ENCODE results near the gene WDR17. TPM values are rescaled to one million over a fixed set of nuclear protein-coding genes. Genes with fewer than 3 reads are reported as not detected.

The WDR17 gene
- total and polyA plus RNA-seq, 2 of the 13 experiments (the other 11 are each of a cell fraction or from before 2014, with no cell fraction given) = not detected

DNA sequence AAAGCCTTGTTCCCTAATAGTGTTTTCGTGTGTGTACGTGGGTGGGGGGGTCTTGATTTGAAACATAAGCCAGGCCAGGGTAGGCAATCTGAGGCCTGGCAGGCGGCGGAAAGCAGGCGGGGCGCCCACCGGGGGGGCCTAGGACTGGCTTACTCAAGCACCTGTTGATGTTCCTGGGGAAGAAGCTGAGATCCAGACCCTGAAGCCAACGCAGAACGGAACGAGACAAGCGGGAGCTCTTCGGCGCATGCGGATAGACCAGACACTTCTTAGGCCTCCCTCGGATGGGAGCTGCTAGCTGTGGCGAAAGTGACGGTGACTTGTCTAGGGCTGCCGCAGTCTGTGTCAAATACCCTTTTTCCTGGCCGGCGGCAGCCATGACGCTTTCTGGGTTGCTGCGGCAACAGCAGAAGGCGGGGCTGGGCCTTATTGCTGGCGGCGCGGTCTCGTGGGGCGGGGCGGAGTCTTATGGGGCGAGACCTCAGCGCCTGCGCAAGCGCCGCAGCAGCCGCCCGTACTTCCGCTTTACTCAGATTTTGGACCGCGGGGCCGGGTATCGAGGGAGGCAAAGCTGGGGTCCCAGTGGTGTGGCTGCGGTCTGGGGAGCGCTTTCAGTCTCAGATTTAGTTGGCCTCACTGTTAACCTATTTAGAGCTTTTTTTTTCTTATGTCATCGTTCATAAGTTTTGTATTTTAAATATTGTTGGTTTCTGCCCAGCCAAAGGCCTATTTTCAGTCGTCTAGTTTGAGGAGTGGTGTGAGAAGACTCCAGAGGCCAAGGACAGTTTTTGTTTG lies 129.7 kb downstream of the WDR17 start, which contains the start of gene SPATA4 (continued):
- TF ChIP-seq, protein P1, sequence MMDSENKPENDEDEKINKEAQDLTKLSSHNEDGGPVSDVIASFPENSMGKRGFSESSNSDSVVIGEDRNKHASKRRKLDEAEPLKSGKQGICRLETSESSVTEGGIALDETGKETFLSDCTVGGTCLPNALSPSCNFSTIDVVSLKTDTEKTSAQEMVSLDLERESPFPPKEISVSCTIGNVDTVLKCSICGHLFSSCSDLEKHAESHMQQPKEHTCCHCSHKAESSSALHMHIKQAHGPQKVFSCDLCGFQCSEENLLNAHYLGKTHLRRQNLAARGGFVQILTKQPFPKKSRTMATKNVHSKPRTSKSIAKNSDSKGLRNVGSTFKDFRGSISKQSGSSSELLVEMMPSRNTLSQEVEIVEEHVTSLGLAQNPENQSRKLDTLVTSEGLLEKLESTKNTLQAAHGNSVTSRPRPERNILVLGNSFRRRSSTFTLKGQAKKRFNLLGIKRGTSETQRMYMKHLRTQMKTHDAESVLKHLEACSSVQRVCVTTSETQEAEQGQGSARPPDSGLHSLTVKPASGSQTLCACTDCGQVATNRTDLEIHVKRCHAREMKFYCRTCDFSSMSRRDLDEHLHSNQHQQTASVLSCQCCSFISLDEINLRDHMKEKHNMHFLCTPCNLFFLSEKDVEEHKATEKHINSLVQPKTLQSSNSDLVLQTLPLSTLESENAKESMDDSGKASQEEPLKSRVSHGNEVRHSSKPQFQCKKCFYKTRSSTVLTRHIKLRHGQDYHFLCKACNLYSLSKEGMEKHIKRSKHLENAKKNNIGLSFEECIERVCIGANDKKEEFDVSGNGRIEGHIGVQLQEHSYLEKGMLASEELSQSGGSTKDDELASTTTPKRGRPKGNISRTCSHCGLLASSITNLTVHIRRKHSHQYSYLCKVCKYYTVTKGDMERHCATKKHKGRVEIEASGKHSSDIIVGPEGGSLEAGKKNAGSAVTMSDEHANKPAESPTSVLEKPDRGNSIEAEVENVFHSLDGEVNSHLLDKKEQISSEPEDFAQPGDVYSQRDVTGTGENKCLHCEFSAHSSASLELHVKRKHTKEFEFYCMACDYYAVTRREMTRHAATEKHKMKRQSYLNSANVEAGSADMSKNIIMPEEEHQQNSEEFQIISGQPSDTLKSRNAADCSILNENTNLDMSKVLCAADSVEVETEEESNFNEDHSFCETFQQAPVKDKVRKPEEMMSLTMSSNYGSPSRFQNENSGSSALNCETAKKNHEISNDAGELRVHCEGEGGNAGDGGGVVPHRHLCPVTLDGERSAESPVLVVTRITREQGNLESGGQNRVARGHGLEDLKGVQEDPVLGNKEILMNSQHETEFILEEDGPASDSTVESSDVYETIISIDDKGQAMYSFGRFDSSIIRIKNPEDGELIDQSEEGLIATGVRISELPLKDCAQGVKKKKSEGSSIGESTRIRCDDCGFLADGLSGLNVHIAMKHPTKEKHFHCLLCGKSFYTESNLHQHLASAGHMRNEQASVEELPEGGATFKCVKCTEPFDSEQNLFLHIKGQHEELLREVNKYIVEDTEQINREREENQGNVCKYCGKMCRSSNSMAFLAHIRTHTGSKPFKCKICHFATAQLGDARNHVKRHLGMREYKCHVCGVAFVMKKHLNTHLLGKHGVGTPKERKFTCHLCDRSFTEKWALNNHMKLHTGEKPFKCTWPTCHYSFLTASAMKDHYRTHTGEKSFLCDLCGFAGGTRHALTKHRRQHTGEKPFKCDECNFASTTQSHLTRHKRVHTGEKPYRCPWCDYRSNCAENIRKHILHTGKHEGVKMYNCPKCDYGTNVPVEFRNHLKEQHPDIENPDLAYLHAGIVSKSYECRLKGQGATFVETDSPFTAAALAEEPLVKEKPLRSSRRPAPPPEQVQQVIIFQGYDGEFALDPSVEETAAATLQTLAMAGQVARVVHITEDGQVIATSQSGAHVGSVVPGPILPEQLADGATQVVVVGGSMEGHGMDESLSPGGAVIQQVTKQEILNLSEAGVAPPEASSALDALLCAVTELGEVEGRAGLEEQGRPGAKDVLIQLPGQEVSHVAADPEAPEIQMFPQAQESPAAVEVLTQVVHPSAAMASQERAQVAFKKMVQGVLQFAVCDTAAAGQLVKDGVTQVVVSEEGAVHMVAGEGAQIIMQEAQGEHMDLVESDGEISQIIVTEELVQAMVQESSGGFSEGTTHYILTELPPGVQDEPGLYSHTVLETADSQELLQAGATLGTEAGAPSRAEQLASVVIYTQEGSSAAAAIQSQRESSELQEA (CRISPR knock-in tag; IDR thresholded peaks at IDR 0.05; ENCODE audit: not compliant biosample characterization) = no peak
- TF ChIP-seq ZBTB43 (CRISPR knock-in tag; conservative IDR thresholded peaks at IDR 0.05) (0 out of 2 replicates have a peak, but pooled peaks have one; percentile 23), U2AF1 (optimal IDR thresholded peaks at IDR 0.05; ENCODE audit: low read depth, low read length) (no peak), DR1 (CRISPR knock-in tag; IDR thresholded peaks at IDR 0.05) (no peak), ARID4A (CRISPR knock-in tag; IDR thresholded peaks at IDR 0.05; ENCODE audit: borderline replicate concordance) (peak; percentile 74), CCDC6 (CRISPR knock-in tag; IDR thresholded peaks at IDR 0.05) (peak; percentile 36; the same call in 1 of the 2 replicates), KLF6 (CRISPR knock-in tag; IDR thresholded peaks at IDR 0.05) (no peak), NFKBIZ (CRISPR knock-in tag; IDR thresholded peaks at IDR 0.05) (no peak), ELF1 (CRISPR knock-in tag; IDR thresholded peaks at IDR 0.05) (peak; percentile 93)
- TF ChIP-seq, protein P2, sequence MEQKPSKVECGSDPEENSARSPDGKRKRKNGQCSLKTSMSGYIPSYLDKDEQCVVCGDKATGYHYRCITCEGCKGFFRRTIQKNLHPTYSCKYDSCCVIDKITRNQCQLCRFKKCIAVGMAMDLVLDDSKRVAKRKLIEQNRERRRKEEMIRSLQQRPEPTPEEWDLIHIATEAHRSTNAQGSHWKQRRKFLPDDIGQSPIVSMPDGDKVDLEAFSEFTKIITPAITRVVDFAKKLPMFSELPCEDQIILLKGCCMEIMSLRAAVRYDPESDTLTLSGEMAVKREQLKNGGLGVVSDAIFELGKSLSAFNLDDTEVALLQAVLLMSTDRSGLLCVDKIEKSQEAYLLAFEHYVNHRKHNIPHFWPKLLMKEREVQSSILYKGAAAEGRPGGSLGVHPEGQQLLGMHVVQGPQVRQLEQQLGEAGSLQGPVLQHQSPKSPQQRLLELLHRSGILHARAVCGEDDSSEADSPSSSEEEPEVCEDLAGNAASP (CRISPR knock-in tag; IDR thresholded peaks at IDR 0.05; ENCODE audit: borderline replicate concordance) = 0 out of 2 replicates have a peak, but pooled peaks have one; percentile 24
- TF ChIP-seq, protein P3, sequence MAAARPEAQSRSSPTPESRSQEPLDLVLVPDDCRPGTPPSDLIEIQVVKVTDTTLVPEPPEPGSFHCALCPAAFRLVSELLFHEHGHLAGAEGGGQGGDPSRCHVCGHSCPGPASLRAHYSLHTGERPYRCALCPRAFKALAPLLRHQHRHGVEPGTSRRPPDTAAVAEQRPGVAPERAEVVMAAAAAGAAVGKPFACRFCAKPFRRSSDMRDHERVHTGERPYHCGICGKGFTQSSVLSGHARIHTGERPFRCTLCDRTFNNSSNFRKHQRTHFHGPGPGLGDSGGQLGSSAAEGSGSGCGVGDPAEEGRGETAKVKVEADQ (CRISPR knock-in tag; IDR thresholded peaks at IDR 0.05; ENCODE audit: borderline replicate concordance) = no peak
